IMR-90 (cell line): Measurements from ENCODE around the gene CD163L1.
"Not testable (repeated sequence)": the region's sequence is repeated elsewhere in the genome, so short reads cannot be mapped to it uniquely, and the experiment has no call there.

ENCODE experiments used
- CEBPB ChIP-seq: IDR thresholded peaks from 2 replicates; pipeline ENCODE4 v1.6.1; 2012; ENCODE audit warnings: low read depth, low read length, improper control_type of control experiment
- CTCF ChIP-seq: conservative IDR thresholded peaks from 2 replicates; pipeline ENCODE4 v1.5.1; 2012; ENCODE audit warnings: mild to moderate bottlenecking, low read depth, low read length, improper control_type of control experiment
- ELK1 ChIP-seq: fragments of 150-350 bp; IDR thresholded peaks from 2 replicates; pipeline ENCODE4 v1.6.1; 2016; ENCODE audit warnings: low read depth, mild to moderate bottlenecking, low read length, moderate library complexity, borderline replicate concordance
- FOS ChIP-seq: fragments of 150-350 bp; IDR thresholded peaks from 2 replicates; pipeline ENCODE4 v1.6.1; 2016; ENCODE audit warnings: low read depth, low read length
- MAFK ChIP-seq: IDR thresholded peaks from 2 replicates; pipeline ENCODE4 v1.6.1; 2012; ENCODE audit warnings: low read depth, low read length, improper control_type of control experiment
- POLR2A ChIP-seq: IDR thresholded peaks from 2 replicates; pipeline ENCODE4 v1.6.1; 2012; ENCODE audit warnings: mild to moderate bottlenecking, low read depth, low read length
- RAD21 ChIP-seq: IDR thresholded peaks from 2 replicates; pipeline ENCODE4 v1.6.1; 2012; ENCODE audit warnings: low read length, improper control_type of control experiment
- USF2 ChIP-seq: fragments of 150-350 bp; IDR thresholded peaks from 2 replicates; pipeline ENCODE4 v1.6.1; 2017; ENCODE audit warnings: mild to moderate bottlenecking, antibody characterized with exemption, low read length, low read depth

- not testable (repeated sequence) for TF ChIP-seq CTCF, POLR2A, ELK1, MAFK, FOS, CEBPB, USF2, RAD21
These were observed 6.5 kb downstream of the CD163L1 start for GRCh38 chr12:7437494-7437893.
